IPS-11a (cell line): ENCODE data around the gene PRAMEF20.
"Not testable (repeated sequence)": the region's sequence is repeated elsewhere in the genome, so short reads cannot be mapped to it uniquely, and the experiment has no call there.

Source experiments
- H3K4me3 ChIP-seq: one replicate; pipeline ENCODE4 v1.5.1; 2013; ENCODE audit warnings: low read depth, low read length, control low read depth

PRAMEF20 gene

GRCh38 chr1:13410150-13410549 is at the start of gene PRAMEF20:
Gene PRAMEF20, plus strand, starts transcription at chr1:13410450. Its CDS starts 5,905 bp downstream, at chr1:13416355.
- H3K4me3 ChIP-seq = not testable (repeated sequence)

DNA sequence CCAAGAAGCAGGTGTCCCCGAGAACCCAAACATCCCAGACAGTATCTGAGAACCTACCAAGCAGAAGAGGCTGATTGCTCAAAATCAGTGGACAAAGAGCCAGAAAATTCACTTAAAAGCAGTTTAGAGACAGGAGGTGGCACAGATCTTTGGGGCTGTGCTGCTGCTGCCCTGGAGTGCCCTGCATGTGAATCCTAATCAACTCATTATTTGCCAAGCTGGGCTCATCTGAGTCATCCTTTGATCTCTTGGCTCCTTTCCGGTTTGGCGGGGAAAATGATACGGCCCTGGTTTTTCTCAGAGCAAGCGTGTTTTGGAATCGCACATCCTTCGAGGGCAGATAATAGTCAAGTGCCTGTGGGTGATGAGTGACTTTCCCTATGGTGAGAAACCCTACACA is 47.9 kb upstream of the PRAMEF20 start:
- not testable (repeated sequence) for H3K4me3 ChIP-seq

DNA sequence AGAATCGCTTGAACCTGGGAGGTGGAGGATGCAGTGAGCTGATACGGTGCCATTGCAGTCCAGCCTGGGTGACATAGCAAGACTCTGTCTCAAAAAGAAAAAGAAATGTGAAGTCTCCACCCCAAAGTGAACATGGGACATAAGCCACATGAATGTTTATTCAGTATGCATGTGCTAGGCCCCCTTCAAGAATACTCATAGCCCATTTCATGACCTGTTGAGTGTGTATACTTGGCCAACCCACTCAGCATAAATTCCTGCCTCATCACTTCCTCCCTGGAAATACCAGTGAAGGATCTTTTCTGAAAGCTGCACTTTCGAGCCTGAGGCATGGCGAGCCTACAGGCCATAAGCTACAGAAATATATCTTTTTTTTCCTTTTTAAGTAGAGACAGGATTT is 45.3 kb upstream of the PRAMEF20 start:
- not testable (repeated sequence) for H3K4me3 ChIP-seq

DNA sequence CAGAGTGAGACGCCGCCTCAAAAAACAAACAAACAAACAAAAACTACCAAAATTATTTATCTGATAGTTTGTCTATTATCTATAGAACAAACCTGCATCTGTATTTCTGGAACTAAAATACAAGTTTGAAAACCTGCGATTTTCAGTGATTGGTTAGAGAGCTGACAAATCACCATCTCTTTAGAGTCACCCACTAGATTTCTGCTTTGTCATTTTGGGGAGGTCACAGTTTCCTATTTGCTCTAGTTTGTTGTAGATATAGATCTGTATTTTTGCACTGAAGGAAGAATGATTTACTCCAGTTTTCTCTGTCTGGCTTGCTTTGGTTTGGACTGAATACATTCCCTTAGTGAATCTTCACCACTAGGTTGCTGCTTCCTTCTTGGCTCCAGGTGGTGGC is 43.7 kb upstream of the PRAMEF20 start:
- H3K4me3 ChIP-seq = not testable (repeated sequence)

GRCh38 chr1:13368544-13368943 is 41.7 kb upstream of the PRAMEF20 start:
- not testable (repeated sequence) for H3K4me3 ChIP-seq

DNA sequence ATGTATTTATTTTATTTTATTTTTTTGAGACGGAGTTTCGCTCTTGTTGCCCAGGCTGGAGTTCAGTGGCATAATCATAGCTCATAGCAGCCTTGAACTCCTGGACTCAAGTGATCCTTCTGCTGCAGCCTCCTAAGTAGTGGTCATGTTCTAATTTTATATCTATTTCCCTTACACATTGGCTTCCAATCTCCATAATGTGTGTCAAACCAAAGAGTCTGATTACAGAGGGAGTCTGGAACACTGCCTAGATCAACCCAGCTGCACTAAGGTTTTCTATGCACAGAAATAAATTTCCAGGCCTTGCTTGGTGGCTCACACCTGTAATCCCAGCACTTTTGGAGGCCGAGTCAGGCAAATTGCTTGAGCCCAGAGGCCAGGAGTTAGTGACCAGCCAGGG is 31.3 kb upstream of the PRAMEF20 start:
- not testable (repeated sequence) for H3K4me3 ChIP-seq

- not testable (repeated sequence) for H3K4me3 ChIP-seq
Measured at GRCh38 chr1:13380380-13380779, 29.9 kb upstream of the PRAMEF20 start.

GRCh38 chr1:13389332-13389731 is 20.9 kb upstream of the PRAMEF20 start, which contains the start of gene PRAMEF17:
Gene PRAMEF17, plus strand, starts transcription at chr1:13389632. Its CDS starts 26 bp downstream, at chr1:13389658.
- H3K4me3 ChIP-seq = not testable (repeated sequence)

DNA sequence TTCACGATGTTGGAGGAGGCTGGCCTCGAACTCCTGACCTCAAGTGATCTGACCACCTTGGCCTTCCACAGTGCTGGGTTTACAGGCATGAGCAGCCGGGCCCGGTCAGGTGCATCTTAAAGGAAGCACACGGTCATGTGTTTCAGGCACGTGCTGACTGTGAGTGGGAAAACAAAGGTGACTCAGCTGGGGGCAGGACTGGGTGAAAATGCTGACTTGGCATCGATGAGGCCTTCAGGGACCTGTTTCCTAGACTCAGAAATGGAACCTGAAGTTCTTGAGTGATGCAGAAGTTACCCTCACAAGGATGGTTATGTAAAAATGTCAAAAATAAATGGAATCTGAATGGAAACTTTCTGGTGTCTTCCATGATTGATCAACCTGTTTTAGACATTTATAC is 17.2 kb upstream of the PRAMEF20 start:
- not testable (repeated sequence) for H3K4me3 ChIP-seq

- H3K4me3 ChIP-seq = not testable (repeated sequence)
Measured at GRCh38 chr1:13394761-13395160, 15.5 kb upstream of the PRAMEF20 start.

DNA sequence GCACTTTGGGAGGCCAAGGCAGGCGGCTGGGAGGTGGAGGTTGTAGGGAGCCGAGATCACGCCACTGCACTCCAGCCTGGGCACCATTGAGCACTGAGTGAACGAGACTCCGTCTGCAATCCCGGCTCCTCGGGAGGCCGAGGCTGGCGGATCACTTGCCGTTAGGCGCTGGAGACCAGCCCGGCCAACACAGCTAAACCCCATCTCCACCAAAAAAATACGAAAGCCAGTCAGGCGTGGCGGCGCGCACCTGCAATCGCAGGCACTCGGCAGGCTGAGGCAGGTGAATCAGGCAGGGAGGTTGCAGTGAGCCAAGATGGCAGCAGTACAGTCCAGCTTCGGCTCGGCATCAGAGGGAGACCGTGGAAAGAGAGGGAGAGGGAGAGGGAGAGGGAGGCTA is 14.9 kb upstream of the PRAMEF20 start:
- not testable (repeated sequence) for H3K4me3 ChIP-seq

DNA sequence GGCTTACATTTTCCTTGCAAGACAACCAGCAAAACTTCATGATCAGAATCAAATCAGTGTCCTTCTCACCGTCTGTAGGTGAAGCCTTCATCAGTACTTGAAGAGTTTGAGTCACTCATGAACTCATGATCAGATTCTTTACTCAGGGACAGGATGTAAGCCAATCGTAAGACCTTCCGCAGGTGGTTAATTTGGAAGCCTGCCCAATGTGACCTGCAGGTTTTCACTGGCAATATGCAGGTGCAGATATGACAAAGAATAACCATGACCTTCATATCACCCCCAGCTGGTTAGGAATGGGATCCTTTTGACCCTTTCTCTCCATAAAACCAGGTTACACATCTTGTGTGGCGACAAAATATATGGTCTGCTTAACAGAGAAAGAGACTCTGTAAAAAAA is 2.4 kb upstream of the PRAMEF20 start:
- no peak overlapping the region for H3K4me3 ChIP-seq

DNA sequence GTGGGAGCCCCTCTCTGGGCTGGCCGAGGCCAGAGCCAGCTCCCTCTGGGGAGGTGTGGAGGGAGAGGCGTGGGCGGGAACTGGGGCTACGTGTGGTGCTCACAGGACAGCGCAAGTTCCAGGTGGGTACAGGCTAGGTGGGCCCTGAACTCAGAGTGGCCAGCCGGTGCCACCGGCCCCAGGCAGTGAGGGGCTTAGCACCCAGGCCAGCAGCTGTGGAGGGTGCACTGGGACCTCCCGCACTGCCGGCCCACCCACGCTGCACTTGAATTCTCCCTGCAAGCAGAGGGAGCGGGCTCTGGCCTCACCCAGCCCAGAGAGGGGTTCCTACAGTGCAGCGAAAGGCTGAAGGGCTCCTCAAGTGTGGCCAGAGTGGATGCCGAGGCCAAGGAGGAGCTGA is 20.2 kb downstream of the PRAMEF20 start:
- no peak overlapping the region for H3K4me3 ChIP-seq

DNA sequence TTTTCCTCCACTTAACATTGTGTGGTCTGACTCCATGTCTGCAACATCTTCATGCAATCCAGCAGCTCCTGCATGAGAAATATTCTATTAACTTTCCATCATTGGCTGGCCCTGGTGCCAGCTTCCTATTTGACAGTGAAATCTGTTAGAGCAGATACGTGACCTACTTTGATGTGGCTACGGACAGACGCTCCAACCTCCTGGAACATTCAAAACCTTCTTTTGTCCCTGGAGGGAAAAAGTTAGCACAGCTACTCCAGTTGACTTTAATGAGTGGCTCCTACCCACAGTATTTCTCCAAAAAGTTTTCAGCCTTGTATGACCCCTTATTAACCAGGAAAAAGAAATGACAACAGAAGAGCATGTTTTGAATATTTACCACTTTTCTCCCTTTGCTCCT is 22.0 kb downstream of the PRAMEF20 start:
- no peak overlapping the region for H3K4me3 ChIP-seq

GRCh38 chr1:13433694-13434358 is 23.6 kb downstream of the PRAMEF20 start:
- H3K4me3 ChIP-seq = not testable (repeated sequence)

DNA sequence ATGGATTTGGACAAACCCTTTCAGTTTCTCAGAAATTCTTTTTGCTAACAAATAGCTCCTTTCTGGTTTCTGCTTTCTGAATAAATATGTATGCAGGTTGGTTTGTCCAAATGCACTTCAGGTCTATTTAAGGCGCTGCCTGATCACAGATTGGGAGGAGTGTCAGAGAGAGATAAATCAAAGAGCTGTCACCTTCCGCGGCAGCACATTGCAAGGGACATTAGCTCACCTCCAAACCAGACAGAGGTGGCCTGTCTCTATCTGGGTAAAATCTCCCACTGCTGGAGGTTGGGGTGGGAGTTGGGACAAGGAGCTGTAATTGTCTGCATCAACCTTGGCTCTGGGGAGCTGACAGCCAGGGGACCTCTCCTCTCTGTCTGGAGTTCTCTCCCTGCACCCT is 25.2 kb downstream of the PRAMEF20 start:
- H3K4me3 ChIP-seq = no peak overlapping the region

- not testable (repeated sequence) for H3K4me3 ChIP-seq
Measured at GRCh38 chr1:13439104-13439783, 29.0 kb downstream of the PRAMEF20 start.

DNA sequence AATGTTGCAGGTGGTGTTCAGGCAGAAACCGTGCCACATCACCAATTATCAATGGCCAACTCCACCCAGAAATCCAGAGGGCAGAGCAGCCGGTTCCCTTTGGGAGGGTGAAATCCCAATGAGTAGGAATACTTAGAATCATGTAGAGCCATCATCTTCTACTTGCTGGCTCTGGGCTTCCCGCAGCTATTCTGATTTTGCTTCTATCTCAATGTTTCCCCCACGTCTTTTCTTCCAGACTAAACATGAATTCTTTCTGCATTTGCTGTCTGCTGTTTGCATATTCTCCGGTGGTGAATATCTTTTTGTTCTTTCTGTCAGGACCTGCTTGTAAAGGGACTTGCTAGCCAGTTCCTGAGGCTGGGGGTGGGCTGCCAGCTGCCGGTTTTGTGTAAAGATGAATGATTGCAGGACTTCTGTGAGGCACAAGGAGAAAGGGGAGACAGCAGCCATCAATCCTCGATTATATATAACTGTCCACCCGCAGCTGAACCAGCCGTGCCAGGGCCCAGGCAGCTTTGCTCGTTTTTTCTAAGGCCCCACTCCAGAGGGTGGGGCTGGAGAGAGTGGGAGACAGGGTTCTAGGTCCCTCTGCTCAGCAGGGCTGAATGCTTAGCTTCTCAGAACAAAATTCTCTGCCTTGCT is 33.2 kb downstream of the PRAMEF20 start:
- no peak overlapping the region for H3K4me3 ChIP-seq

DNA sequence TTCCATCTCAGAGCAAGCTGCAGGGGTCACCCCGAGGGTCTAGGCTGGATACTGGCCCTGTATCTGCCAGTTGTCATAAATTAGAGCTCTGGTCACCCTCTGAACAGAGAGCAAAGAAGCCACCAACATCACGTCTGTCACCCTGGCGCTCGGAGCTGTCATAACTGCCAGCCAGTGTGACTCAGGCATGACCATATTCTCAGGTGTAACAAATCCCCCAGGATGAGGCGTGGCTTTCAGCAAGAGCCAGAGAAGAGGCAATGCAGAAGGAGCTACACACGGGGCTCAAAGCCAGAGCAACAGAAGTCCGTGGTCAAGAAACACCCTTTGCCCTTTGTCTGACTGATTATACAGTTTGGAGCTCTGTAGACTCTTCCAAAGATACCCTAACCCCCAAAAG is 40.0 kb downstream of the PRAMEF20 start:
- no peak overlapping the region for H3K4me3 ChIP-seq

GRCh38 chr1:13451399-13451965 is 41.2 kb downstream of the PRAMEF20 start:
- H3K4me3 ChIP-seq = no peak overlapping the region

- H3K4me3 ChIP-seq = no peak overlapping the region
Measured at GRCh38 chr1:13456904-13457532, 46.8 kb downstream of the PRAMEF20 start.
